Hepatocyte (in vitro differentiated cells): ENCODE data around the gene GDI2. TPM values are rescaled to one million over a fixed set of nuclear protein-coding genes. Genes with fewer than 3 reads are reported as not detected.

Experiments
- DNase-seq: peaks from one replicate; pipeline ENCODE4 v3.0.0-alpha.2; 2016; ENCODE audit warnings: low spot score
- H2AFZ ChIP-seq: fragments of 200-600 bp; sonication (generic); 2 replicates; pipeline ENCODE4 v1.6.0; 2016; ENCODE audit warnings: antibody characterized with exemption, mild to moderate bottlenecking
- H3K27ac ChIP-seq: fragments of 200-600 bp; sonication (generic); 2 replicates; pipeline ENCODE4 v1.5.1; 2016; ENCODE audit warnings: mild to moderate bottlenecking
- H3K27me3 ChIP-seq: fragments of 200-600 bp; sonication (generic); 2 replicates; pipeline ENCODE4 v1.6.1; 2016
- H3K36me3 ChIP-seq: fragments of 200-600 bp; sonication (generic); replicated peaks from 2 replicates; pipeline ENCODE4 v1.5.1; 2016; ENCODE audit warnings: low read depth; ENCODE audit not compliant: insufficient read depth
- H3K4me1 ChIP-seq: fragments of 200-600 bp; sonication (generic); 2 replicates; pipeline ENCODE4 v1.5.1; 2016; ENCODE audit warnings: mild to moderate bottlenecking, moderate library complexity; ENCODE audit not compliant: insufficient read depth
- H3K4me2 ChIP-seq: fragments of 200-600 bp; sonication (generic); 2 replicates; pipeline ENCODE4 v1.6.0; 2016
- H3K4me3 ChIP-seq: fragments of 200-600 bp; sonication (generic); 2 replicates; pipeline ENCODE4 v1.5.1; 2016; ENCODE audit warnings: mild to moderate bottlenecking
- H3K79me2 ChIP-seq: fragments of 200-600 bp; sonication (generic); 2 replicates; pipeline ENCODE4 v1.6.0; 2017; ENCODE audit warnings: mild to moderate bottlenecking
- H3K9me2 ChIP-seq: fragments of 200-600 bp; sonication (generic); replicated peaks from 2 replicates; pipeline ENCODE4 v1.6.0; 2017; ENCODE audit warnings: mild to moderate bottlenecking; ENCODE audit not compliant: insufficient read depth
- H3K9me3 ChIP-seq: fragments of 200-600 bp; sonication (generic); 2 replicates; pipeline ENCODE4 v1.5.1; 2016; ENCODE audit warnings: low read depth, mild to moderate bottlenecking
- H4K20me1 ChIP-seq: fragments of 200-600 bp; sonication (generic); 2 replicates; pipeline ENCODE4 v1.6.0; 2016; ENCODE audit warnings: mild to moderate bottlenecking; ENCODE audit not compliant: insufficient read depth, poor library complexity, severe bottlenecking
- CTCF ChIP-seq: fragments of 200-600 bp; sonication (generic); IDR thresholded peaks from 2 replicates; pipeline ENCODE4 v1.5.1; 2016; ENCODE audit warnings: antibody characterized with exemption, mild to moderate bottlenecking; ENCODE audit not compliant: poor library complexity
- EZH2 ChIP-seq: fragments of 200-600 bp; sonication (generic); IDR thresholded peaks from 2 replicates; pipeline ENCODE4 v1.6.1; 2016; ENCODE audit warnings: antibody characterized with exemption, mild to moderate bottlenecking, borderline replicate concordance
- EZH2phosphoT487 ChIP-seq: fragments of 200-600 bp; sonication (generic); IDR thresholded peaks from one replicate; pipeline ENCODE4 v1.6.1; 2018; ENCODE audit warnings: antibody characterized with exemption, mild to moderate bottlenecking, low read depth, moderate library complexity; ENCODE audit not compliant: unreplicated experiment, severe bottlenecking
- WGBS: methylation state at CpG from one replicate; pipeline ENCODE4 v1.1.6; 2016; ENCODE audit warnings: low lambda C conversion rate; ENCODE audit errors: missing lambda C conversion rate; 5-methylcytosine and 5-hydroxymethylcytosine counted together
- polyA plus RNA-seq: library from polyadenylated mRNA; unstranded; fragments of >200 nt; fragmentation: Nextera tagmentation; extraction: Ambion mirVana; gene quantifications from 2 replicates; pipeline ENCODE4 v1.2.1, GENCODE V29; 2016
- total RNA-seq: library from RNA; depleted of rRNA; stranded (reverse); fragments of >200 nt; gene quantifications from 2 replicates; pipeline ENCODE4 v1.2.3, GENCODE V29; 2014

Gene GDI2
- total and polyA plus RNA-seq, 2 experiments from 2014 or later = 149 to 362 TPM

- TF ChIP-seq EZH2 (no peak), EZH2phosphoT487 (no peak)
- Histone ChIP-seq H3K9me3 (no peaks in the 10 kb centered on the region), H4K20me1 (no peaks in the 10 kb centered on the region), H3K4me3 (no peak overlapping the region), H3K4me1 (no peaks in the 10 kb centered on the region), H3K79me2 (no peaks in the 10 kb centered on the region), H3K27ac (no peak overlapping the region), H3K9me2 (no peaks in the 10 kb centered on the region), H3K4me2 (no peak overlapping the region), H3K27me3 (no peaks in the 10 kb centered on the region), H2AFZ (no peak overlapping the region), H3K36me3 (peaks cover 3% of the 10 kb centered on the region)
- WGBS = 95% methylated on average over 6 of the region's 6 CpGs
- no peak for DNase-seq
Measured at GRCh38 chr10:5742116-5742515, 71.1 kb downstream of the GDI2 start.

GRCh38 chr10:5741276-5741675 lies 72.0 kb downstream of the GDI2 start:
- WGBS = 95% methylated on average over 1 of the region's 1 CpG
- Histone ChIP-seq H3K27ac (no peak overlapping the region), H3K4me3 (no peak overlapping the region), H3K27me3 (no peaks in the 10 kb centered on the region), H3K79me2 (no peaks in the 10 kb centered on the region), H3K4me1 (no peaks in the 10 kb centered on the region), H3K9me3 (no peaks in the 10 kb centered on the region), H4K20me1 (no peaks in the 10 kb centered on the region), H3K36me3 (peaks cover 3% of the 10 kb centered on the region), H2AFZ (no peak overlapping the region), H3K4me2 (no peak overlapping the region), H3K9me2 (no peaks in the 10 kb centered on the region)
- no peak for TF ChIP-seq EZH2
- TF ChIP-seq CTCF = no peak
- no peak for TF ChIP-seq EZH2phosphoT487
- DNase-seq = no peak

- H3K4me3 ChIP-seq = no peak overlapping the region
- no peak for DNase-seq
- WGBS = 75% methylated on average over 2 of the region's 2 CpGs
- H3K27me3 ChIP-seq = no peaks in the 10 kb centered on the region
- no peaks in the 10 kb centered on the region for H3K4me1 ChIP-seq
- no peak overlapping the region for H3K4me2 ChIP-seq
- H2AFZ ChIP-seq = no peak overlapping the region
- peaks cover 3% of the 10 kb centered on the region for H3K36me3 ChIP-seq
- no peak overlapping the region for H3K27ac ChIP-seq
- H3K79me2 ChIP-seq = no peaks in the 10 kb centered on the region
- H3K9me2 ChIP-seq = no peaks in the 10 kb centered on the region
- no peaks in the 10 kb centered on the region for H4K20me1 ChIP-seq
- no peaks in the 10 kb centered on the region for H3K9me3 ChIP-seq
- TF ChIP-seq EZH2phosphoT487 (no peak), EZH2 (no peak), CTCF (no peak)
Measured at GRCh38 chr10:5738427-5738826, 74.8 kb downstream of the GDI2 start.

GRCh38 chr10:5737352-5737751 lies 75.9 kb downstream of the GDI2 start:
- TF ChIP-seq EZH2 (no peak), CTCF (no peak), EZH2phosphoT487 (no peak)
- Histone ChIP-seq H3K4me2 (no peak overlapping the region), H4K20me1 (no peaks in the 10 kb centered on the region), H3K4me3 (no peak overlapping the region), H3K9me2 (no peaks in the 10 kb centered on the region), H3K27me3 (no peaks in the 10 kb centered on the region), H3K79me2 (no peaks in the 10 kb centered on the region), H3K9me3 (no peaks in the 10 kb centered on the region), H3K27ac (no peak overlapping the region), H3K4me1 (no peaks in the 10 kb centered on the region), H3K36me3 (peaks cover 1% of the 10 kb centered on the region), H2AFZ (no peak overlapping the region)
- 78% methylated on average over 5 of the region's 5 CpGs for WGBS
- no peak for DNase-seq
